Ishikawa (cell line): ENCODE data around the gene RBBP6.

Experiments used
- CEBPB ChIP-seq: IDR thresholded peaks from 2 replicates; pipeline ENCODE4 v1.6.1; 2012
- CREB1 ChIP-seq: IDR thresholded peaks from 2 replicates; pipeline ENCODE4 v1.6.1; 2012; ENCODE audit warnings: low read depth
- EP300 ChIP-seq: IDR thresholded peaks from 2 replicates; pipeline ENCODE4 v1.6.1; 2012; ENCODE audit warnings: borderline replicate concordance
- NFIC ChIP-seq: IDR thresholded peaks from 2 replicates; pipeline ENCODE4 v1.6.1; 2012
- REST ChIP-seq: IDR thresholded peaks from 2 replicates; pipeline ENCODE4 v1.6.1; 2012; ENCODE audit warnings: low read depth, mild to moderate bottlenecking
- YY1 ChIP-seq: IDR thresholded peaks from 2 replicates; pipeline ENCODE4 v1.6.1; 2012; ENCODE audit warnings: low read depth
- ZBTB7A ChIP-seq: IDR thresholded peaks from 2 replicates; pipeline ENCODE4 v1.6.1; 2012; ENCODE audit warnings: low read depth

DNA sequence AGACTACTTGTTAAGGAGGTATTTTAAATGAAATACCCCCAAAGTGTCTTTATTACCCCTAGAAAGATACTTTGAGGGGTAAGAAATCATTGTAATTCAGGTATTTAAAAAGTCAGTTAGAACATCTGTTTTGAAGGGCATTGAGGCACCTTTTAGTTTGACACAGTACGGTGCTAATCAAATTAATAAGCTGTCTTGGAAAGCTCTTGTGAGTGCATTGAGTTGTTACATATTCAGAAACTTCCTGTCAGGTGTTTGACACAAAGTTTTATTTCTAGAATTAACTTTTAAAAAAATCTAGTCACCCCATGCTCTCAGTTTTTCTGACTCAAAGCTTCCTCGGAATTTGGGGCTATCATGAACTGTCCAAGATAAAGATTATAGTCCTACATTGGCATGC, 4.6 kb downstream of the RBBP6 start:
- no peak for TF ChIP-seq CEBPB
- TF ChIP-seq EP300, result no peak
- no peak for TF ChIP-seq NFIC
- no peak for TF ChIP-seq YY1
- no peak for TF ChIP-seq REST
- no peak for TF ChIP-seq CREB1
- no peak for TF ChIP-seq ZBTB7A
